ENCODE measurements around the gene SEMA7A. TPM values are rescaled to one million over a fixed set of nuclear protein-coding genes. Genes with fewer than 3 reads are reported as not detected.

The SEMA7A gene
- total and polyA plus RNA-seq, 9 of the 15 experiments (the other 6 are each of a cell fraction or from before 2014, with no cell fraction given): 0.04 to 8.2 (median 5.4) TPM; not detected in 1

DNA sequence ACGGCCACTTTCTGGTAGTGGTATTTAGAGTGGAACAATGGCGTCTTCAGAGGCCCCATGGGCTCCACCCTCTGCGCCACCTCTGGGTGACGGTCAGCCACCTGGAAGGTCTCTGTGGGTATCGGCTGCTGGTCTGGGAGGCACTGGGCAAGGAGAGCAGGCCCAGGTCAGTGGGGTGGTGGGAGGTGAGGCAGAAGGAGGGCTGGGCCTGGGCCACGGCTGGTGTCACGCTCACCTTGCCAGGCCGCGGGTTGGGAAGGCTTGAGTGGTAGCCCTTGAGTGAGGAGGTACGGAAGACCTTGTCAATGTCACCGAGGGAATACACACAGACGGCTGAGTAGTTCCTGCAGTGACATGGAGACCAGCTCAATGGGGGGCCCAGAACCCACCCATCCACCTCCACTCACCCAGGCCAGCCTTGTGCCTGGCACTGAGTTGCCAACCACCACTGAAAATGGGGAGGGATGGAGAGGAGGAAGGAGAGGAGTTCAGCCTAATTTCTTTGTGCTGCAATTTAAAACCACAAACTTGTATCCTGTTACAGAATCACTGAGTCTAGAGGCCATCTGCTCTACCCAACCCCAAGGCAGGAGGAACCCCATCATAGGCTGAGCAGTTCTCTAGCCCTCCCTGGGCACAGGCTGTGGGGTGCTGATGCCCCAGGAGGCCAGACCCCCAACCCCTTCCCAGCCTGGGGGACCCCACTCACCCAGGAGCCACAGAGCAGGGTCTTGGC is 19.0 kb downstream of the SEMA7A start (continued):
- TF ChIP-seq, protein P1, sequence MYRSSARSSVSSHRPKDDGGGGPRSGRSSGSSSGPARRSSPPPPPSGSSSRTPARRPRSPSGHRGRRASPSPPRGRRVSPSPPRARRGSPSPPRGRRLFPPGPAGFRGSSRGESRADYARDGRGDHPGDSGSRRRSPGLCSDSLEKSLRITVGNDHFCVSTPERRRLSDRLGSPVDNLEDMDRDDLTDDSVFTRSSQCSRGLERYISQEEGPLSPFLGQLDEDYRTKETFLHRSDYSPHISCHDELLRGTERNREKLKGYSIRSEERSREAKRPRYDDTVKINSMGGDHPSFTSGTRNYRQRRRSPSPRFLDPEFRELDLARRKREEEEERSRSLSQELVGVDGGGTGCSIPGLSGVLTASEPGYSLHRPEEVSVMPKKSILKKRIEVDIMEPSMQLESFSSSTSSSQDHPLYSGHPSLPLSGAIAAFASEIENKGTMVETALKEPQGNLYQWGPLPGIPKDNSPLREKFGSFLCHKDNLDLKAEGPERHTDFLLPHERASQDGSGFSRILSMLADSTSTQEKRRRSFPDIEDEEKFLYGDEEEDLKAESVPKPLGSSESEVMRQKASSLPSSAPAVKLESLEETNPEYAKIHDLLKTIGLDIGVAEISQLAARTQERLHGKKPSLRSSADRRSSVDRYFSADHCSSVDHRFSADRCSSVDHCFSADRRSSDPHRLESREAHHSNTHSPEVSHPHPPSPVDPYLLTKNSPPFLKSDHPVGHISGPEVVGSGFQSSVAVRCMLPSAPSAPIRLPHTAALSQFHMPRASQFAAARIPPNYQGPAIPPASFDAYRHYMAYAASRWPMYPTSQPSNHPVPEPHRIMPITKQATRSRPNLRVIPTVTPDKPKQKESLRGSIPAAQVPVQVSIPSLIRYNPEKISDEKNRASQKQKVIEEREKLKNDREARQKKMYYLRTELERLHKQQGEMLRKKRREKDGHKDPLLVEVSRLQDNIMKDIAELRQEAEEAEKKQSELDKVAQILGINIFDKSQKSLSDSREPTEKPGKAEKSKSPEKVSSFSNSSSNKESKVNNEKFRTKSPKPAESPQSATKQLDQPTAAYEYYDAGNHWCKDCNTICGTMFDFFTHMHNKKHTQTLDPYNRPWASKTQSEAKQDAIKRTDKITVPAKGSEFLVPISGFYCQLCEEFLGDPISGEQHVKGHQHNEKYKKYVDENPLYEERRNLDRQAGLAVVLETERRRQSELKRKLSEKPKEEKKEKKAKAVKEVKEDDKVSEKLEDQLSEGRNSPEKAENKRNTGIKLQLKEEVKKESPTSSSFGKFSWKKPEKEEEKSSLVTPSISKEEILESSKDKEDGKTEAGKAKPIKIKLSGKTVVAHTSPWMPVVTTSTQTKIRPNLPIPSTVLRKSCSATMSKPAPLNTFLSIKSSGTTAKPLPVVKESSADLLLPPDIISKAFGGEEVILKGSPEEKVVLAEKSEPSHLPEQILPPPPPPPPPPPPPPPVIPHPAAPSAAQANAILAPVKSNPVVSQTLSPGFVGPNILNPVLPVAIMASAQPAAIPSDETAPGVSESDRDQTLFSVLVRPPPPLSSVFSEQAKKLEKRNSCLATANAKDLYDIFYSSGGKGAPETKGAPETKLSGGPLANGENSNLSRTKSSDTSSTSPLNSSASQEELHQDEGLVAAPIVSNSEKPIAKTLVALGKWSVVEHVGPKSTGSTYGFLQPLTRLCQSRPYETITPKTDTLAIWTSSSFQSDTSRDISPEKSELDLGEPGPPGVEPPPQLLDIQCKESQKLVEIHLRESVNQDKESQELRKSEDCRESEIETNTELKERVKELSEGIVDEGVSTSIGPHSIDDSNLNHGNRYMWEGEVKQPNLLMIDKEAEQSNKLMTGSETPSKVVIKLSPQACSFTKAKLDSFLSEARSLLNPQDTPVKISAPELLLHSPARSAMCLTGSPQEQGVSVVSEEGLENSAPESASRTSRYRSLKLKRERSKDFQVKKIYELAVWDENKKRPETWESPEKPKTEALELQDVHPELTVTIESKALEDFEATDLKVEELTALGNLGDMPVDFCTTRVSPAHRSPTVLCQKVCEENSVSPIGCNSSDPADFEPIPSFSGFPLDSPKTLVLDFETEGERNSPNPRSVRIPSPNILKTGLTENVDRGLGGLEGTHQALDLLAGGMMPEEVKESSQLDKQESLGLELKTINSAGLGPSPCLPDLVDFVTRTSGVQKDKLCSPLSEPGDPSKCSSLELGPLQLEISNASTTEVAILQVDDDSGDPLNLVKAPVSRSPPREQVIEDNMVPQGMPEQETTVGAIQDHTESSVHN (IDR thresholded peaks at IDR 0.05; ENCODE audit: borderline replicate concordance in 1 of 2, low read depth in 1 of 2): no peak
- TF ChIP-seq MAFK (IDR thresholded peaks at IDR 0.05; ENCODE audit: low read length) (no peak), ZNF24 (IDR thresholded peaks at IDR 0.05) (no peak), YY1 (IDR thresholded peaks at IDR 0.05; ENCODE audit: borderline replicate concordance in 1 of 3, control insufficient read depth in 1 of 3, extremely low read depth in 1 of 3, insufficient read depth in 3 of 3, insufficient read length in 1 of 3, insufficient replicate concordance in 2 of 3, low read depth in 1 of 3, low read length in 2 of 3) (no peak), ZFP1 (CRISPR knock-in tag; IDR thresholded peaks at IDR 0.05) (no peak)
- TF ChIP-seq, protein P2, sequence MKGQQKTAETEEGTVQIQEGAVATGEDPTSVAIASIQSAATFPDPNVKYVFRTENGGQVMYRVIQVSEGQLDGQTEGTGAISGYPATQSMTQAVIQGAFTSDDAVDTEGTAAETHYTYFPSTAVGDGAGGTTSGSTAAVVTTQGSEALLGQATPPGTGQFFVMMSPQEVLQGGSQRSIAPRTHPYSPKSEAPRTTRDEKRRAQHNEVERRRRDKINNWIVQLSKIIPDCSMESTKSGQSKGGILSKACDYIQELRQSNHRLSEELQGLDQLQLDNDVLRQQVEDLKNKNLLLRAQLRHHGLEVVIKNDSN (CRISPR knock-in tag; IDR thresholded peaks at IDR 0.05): no peak

Data from K562 (cell line).